GM12875 (cell line): ENCODE measurements around the gene FAAP24.
"Not testable (repeated sequence)": the region's sequence is repeated elsewhere in the genome, so short reads cannot be mapped to it uniquely, and the experiment has no call there.

Experiments used
- H3K4me3 ChIP-seq: one replicate; pipeline ENCODE4 v1.5.1; 2011; ENCODE audit warnings: low read depth, low read length, control low read depth
- TF ChIP-seq, protein P1 (sequence below): IDR thresholded peaks from 2 replicates; pipeline ENCODE4 v1.5.1; 2011; ENCODE audit warnings: low read depth, mild to moderate bottlenecking, control low read depth, inconsistent platforms, low read length, moderate library complexity, borderline replicate concordance; ENCODE audit not compliant: insufficient read depth

Gene FAAP24

GRCh38 chr19:32988724-32989123 is 16.7 kb downstream of the FAAP24 start:
- TF ChIP-seq, protein P1, sequence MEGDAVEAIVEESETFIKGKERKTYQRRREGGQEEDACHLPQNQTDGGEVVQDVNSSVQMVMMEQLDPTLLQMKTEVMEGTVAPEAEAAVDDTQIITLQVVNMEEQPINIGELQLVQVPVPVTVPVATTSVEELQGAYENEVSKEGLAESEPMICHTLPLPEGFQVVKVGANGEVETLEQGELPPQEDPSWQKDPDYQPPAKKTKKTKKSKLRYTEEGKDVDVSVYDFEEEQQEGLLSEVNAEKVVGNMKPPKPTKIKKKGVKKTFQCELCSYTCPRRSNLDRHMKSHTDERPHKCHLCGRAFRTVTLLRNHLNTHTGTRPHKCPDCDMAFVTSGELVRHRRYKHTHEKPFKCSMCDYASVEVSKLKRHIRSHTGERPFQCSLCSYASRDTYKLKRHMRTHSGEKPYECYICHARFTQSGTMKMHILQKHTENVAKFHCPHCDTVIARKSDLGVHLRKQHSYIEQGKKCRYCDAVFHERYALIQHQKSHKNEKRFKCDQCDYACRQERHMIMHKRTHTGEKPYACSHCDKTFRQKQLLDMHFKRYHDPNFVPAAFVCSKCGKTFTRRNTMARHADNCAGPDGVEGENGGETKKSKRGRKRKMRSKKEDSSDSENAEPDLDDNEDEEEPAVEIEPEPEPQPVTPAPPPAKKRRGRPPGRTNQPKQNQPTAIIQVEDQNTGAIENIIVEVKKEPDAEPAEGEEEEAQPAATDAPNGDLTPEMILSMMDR: no peak
- H3K4me3 ChIP-seq: no peak overlapping the region

DNA sequence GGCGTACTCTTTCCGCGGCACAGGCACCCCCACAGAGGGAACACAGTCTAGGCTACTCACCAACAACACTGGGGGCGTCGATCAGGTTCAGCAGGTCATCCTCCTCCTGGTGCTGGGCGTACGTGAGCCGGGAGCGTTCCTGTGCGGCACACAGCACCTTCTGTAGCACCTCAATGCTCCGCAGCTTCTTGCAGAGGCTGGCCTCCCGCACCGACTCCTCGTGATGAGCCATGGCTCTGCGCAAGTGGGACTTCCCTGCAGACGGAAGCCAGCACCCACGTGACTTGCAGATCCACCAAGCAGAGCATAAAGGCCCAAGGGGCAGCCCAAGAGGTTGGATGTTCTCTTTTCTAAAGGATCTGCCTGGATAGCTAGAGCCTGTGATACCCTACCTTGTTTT is 23.9 kb downstream of the FAAP24 start:
- not testable (repeated sequence) for H3K4me3 ChIP-seq

GRCh38 chr19:32997061-32997464 is 25.0 kb downstream of the FAAP24 start:
- H3K4me3 ChIP-seq: not testable (repeated sequence)

- TF ChIP-seq, protein P1: no peak
- H3K4me3 ChIP-seq: no peak overlapping the region
These were observed 25.8 kb downstream of the FAAP24 start for GRCh38 chr19:32997716-32998355.

GRCh38 chr19:32998722-32999121 is 26.7 kb downstream of the FAAP24 start:
- TF ChIP-seq, protein P1: no peak
- H3K4me3 ChIP-seq: no peak overlapping the region

DNA sequence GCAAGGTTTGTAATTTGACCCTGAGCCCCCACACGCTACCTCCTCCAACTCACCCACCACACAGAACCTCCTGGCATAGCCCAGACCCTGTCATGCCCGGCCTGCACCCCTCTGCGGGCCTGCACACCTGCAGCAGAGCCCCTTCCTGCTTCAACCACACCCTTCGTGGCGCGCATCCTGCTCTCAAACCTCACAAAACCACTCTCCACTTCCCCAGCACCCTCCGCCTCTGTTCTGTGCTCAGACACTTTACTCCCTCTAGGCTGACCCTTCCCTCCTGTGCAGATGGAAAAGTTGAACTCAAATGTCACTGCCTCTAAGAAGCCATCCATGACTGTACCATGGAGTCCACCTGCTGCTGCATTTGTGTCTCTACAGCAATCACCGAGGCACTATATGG is 28.5 kb downstream of the FAAP24 start:
- TF ChIP-seq, protein P1: no peak
- no peak overlapping the region for H3K4me3 ChIP-seq

DNA sequence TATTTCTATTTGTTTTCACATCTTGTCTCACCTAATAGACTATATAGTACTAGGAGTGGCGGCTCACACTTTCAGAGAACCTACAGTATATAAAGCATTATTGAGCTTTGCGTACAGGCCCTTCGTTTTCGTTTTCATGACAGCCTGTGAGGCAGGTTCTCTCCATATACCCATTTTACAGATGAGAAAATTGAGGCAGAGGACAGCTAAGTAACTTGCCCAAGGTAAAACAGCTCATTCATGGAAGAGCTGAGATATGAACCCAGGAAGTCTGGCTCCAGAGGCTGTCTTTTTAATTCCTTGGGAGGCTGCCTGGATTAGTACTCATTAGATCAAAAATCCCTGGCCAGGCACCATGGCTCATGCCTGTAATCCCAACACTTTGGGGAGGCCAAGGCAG is 28.9 kb downstream of the FAAP24 start:
- H3K4me3 ChIP-seq: no peak overlapping the region
- TF ChIP-seq, protein P1: no peak

GRCh38 chr19:33002126-33002865 is 30.3 kb downstream of the FAAP24 start:
- H3K4me3 ChIP-seq: not testable (repeated sequence)

GRCh38 chr19:33003424-33004024 is 31.5 kb downstream of the FAAP24 start:
- H3K4me3 ChIP-seq: not testable (repeated sequence)
